GM23248 (cell line): ENCODE results near the gene ZFP82.

ENCODE experiments used
- EZH2 ChIP-seq: fragments of 200-600 bp; sonication (generic); IDR thresholded peaks from 2 replicates; pipeline ENCODE4 v1.6.1; 2018; ENCODE audit warnings: antibody characterized with exemption, mild to moderate bottlenecking; ENCODE audit not compliant: insufficient read depth, poor library complexity, severe bottlenecking
- EZH2phosphoT487 ChIP-seq: fragments of 200-600 bp; sonication (generic); IDR thresholded peaks from 2 replicates; pipeline ENCODE4 v1.6.1; 2018; ENCODE audit warnings: antibody characterized with exemption, moderate library complexity, mild to moderate bottlenecking, low read depth; ENCODE audit not compliant: insufficient read depth

DNA sequence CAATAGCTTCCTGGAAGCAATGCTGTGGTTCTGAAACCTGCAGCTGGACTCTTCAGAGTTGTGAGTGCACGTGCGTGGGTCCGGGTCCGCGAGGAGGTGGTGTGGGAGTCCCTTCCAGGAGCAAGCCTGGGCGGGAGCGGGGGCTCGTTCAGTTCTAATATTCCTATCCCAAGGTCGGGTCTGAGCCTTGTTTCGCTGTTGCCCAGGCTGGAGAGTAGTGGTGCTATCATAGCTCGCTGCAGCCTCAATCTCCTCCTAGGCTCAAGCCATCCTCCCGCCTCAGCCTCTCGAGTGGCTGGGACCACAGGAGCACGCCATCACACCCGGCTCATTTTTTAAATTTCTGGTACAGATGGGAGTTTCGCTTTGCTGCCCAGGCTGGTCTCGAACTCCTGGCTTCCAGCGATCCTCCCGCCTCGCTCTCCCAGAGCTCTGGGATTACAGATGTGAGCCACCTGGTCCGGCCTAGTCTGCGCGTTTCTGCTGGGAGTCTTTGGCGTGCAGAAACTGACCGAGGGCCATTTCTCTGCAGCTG, 625 bp downstream of the ZFP82 start:
- TF ChIP-seq EZH2 (no peak), EZH2phosphoT487 (no peak)
